ENCODE data around the gene PSD.
"Not testable (repeated sequence)": the region's sequence is repeated elsewhere in the genome, so short reads cannot be mapped to it uniquely, and the experiment has no call there.

The PSD gene

GRCh38 chr10:102457591-102458150 lies 39.1 kb upstream of the PSD start:
- H4K20me1 ChIP-seq (ENCODE audit: insufficient read depth, low read length, poor library complexity, severe bottlenecking): no peaks in the 10 kb centered on the region
- H3F3A ChIP-seq (ENCODE audit: low read depth): no peaks in the 10 kb centered on the region
- no peaks in the 10 kb centered on the region; the same call in 1 of the 2 replicates for H3K36me3 ChIP-seq (ENCODE audit: insufficient read depth, low read length)
- no peak for TF ChIP-seq CTCF (conservative IDR thresholded peaks at IDR 0.05; ENCODE audit: low read length)
- TF ChIP-seq EZH2phosphoT487 (IDR thresholded peaks at IDR 0.05; ENCODE audit: borderline replicate concordance): no peak
- no peak overlapping the region for H3K4me2 ChIP-seq (ENCODE audit: low read depth, low read length, poor library complexity, severe bottlenecking)
- peaks cover 5% of the 10 kb centered on the region; the same call in 1 of the 2 replicates for H3K79me2 ChIP-seq (ENCODE audit: insufficient read depth, low read length)
- H3K4me3 ChIP-seq (ENCODE audit: low read length, poor library complexity, severe bottlenecking): no peak overlapping the region
- peaks cover 20% of the 10 kb centered on the region for H3K4me1 ChIP-seq (ENCODE audit: insufficient read depth, low read length, poor library complexity, severe bottlenecking)
- no peaks in the 10 kb centered on the region for H3K27me3 ChIP-seq (ENCODE audit: insufficient read depth, low read length, poor library complexity, severe bottlenecking)
- H3K9me2 ChIP-seq (replicated peaks; ENCODE audit: low read depth, low read length): no peaks in the 10 kb centered on the region
- H3K9me3 ChIP-seq (ENCODE audit: insufficient read depth, low read depth, low read length): no peaks in the 10 kb centered on the region
- H3K9ac ChIP-seq (ENCODE audit: low read depth, low read length, poor library complexity, severe bottlenecking): no peak overlapping the region
- H2AFZ ChIP-seq (ENCODE audit: low read length): no peak overlapping the region

- no peak overlapping the region for H3K4me2 ChIP-seq (ENCODE audit: low read depth, low read length, poor library complexity, severe bottlenecking)
These were observed 37.4 kb upstream of the PSD start for GRCh38 chr10:102455893-102456471.

GRCh38 chr10:102454662-102455487 lies 36.3 kb upstream of the PSD start:
- not testable (repeated sequence) for H3K9me3 ChIP-seq (ENCODE audit: insufficient read depth, low read depth, low read length); H3F3A ChIP-seq (ENCODE audit: low read depth); H3K9ac ChIP-seq (ENCODE audit: low read depth, low read length, poor library complexity, severe bottlenecking); H2AFZ ChIP-seq (ENCODE audit: low read length); H3K4me2 ChIP-seq (ENCODE audit: low read depth, low read length, poor library complexity, severe bottlenecking); H3K36me3 ChIP-seq (ENCODE audit: insufficient read depth, low read length); H3K27me3 ChIP-seq (ENCODE audit: insufficient read depth, low read length, poor library complexity, severe bottlenecking); H3K9me2 ChIP-seq (replicated peaks; ENCODE audit: low read depth, low read length); H3K4me3 ChIP-seq (ENCODE audit: low read length, poor library complexity, severe bottlenecking)
- H3K4me1 ChIP-seq (ENCODE audit: insufficient read depth, low read length, poor library complexity, severe bottlenecking): peaks cover 17% of the 10 kb centered on the region
- peaks cover 12% of the 10 kb centered on the region for H4K20me1 ChIP-seq (ENCODE audit: insufficient read depth, low read length, poor library complexity, severe bottlenecking)
- peaks cover 30% of the 10 kb centered on the region for H3K79me2 ChIP-seq (ENCODE audit: insufficient read depth, low read length)

More at GRCh38 chr10:102455893-102456471, 37.4 kb upstream of the PSD start:
- Histone ChIP-seq H3K9me2 (replicated peaks; ENCODE audit: low read depth, low read length) (no peaks in the 10 kb centered on the region), H3K9ac (ENCODE audit: low read depth, low read length, poor library complexity, severe bottlenecking) (no peak overlapping the region), H4K20me1 (ENCODE audit: insufficient read depth, low read length, poor library complexity, severe bottlenecking) (peaks cover 8% of the 10 kb centered on the region), H3K79me2 (ENCODE audit: insufficient read depth, low read length) (peaks cover 21% of the 10 kb centered on the region), H2AFZ (ENCODE audit: low read length) (no peak overlapping the region), H3K36me3 (ENCODE audit: insufficient read depth, low read length) (no peaks in the 10 kb centered on the region; the same call in 1 of the 2 replicates), H3K27me3 (ENCODE audit: insufficient read depth, low read length, poor library complexity, severe bottlenecking) (no peaks in the 10 kb centered on the region), H3F3A (ENCODE audit: low read depth) (no peaks in the 10 kb centered on the region), H3K4me3 (ENCODE audit: low read length, poor library complexity, severe bottlenecking) (no peak overlapping the region), H3K9me3 (ENCODE audit: insufficient read depth, low read depth, low read length) (no peaks in the 10 kb centered on the region), H3K4me1 (ENCODE audit: insufficient read depth, low read length, poor library complexity, severe bottlenecking) (peaks cover 20% of the 10 kb centered on the region)
- no peak for TF ChIP-seq EZH2phosphoT487 (IDR thresholded peaks at IDR 0.05; ENCODE audit: borderline replicate concordance)
- TF ChIP-seq CTCF (conservative IDR thresholded peaks at IDR 0.05; ENCODE audit: low read length): no peak
